ENCODE data around the gene VPREB3. TPM values are rescaled to one million over a fixed set of nuclear protein-coding genes. Genes with fewer than 3 reads are reported as not detected.

Gene VPREB3
- total RNA-seq, result not detected in 2 replicates

GRCh38 chr22:23754220-23754919 lies at the start of gene VPREB3:
Gene VPREB3, minus strand, starts transcription at chr22:23754425. Its CDS starts 62 bp downstream, at chr22:23754363.

GRCh38 chr22:23786752-23787599 lies 32.8 kb upstream of the VPREB3 start, which contains the start of gene SMARCB1:
Gene SMARCB1, plus strand, starts transcription at chr22:23786966. Its CDS starts 204 bp downstream, at chr22:23787170.

GRCh38 chr22:23772649-23773473 lies 18.6 kb upstream of the VPREB3 start, which contains the start of gene MMP11:
Gene MMP11, plus strand, starts transcription at chr22:23772849. Its CDS starts 22 bp downstream, at chr22:23772871.

GRCh38 chr22:23767673-23768548 lies 13.7 kb upstream of the VPREB3 start, which contains the start of gene CHCHD10:
Gene CHCHD10, minus strand, starts transcription at chr22:23767972. Its CDS starts 98 bp downstream, at chr22:23767874.

GRCh38 chr22:23762842-23763578 lies 8.8 kb upstream of the VPREB3 start, which contains the start of gene C22orf15:
Gene C22orf15, plus strand, starts transcription at chr22:23762990. Its CDS starts 317 bp downstream, at chr22:23763307.

GRCh38 chr22:23750714-23751440 lies 3.3 kb downstream of the VPREB3 start, which contains the start of gene ZNF70:
Gene ZNF70, minus strand, starts transcription at chr22:23751112. Its CDS starts 5,972 bp downstream, at chr22:23745140.

Other genes with a start within 250 kb of the VPREB3 start
- not detected in 2 replicates for gene IGLL1, start 174.1 kb downstream of the VPREB3 start, total RNA-seq
- gene DRICH1, start 122.1 kb downstream of the VPREB3 start, total RNA-seq, result 0.11 and 0.13 TPM in 2 replicates
- not detected in 2 replicates for gene RGL4, start 63.4 kb downstream of the VPREB3 start, total RNA-seq
- 6.3 and 7.1 TPM in 2 replicates for gene ZNF70, start 3.3 kb downstream of the VPREB3 start, total RNA-seq
- gene C22orf15, start 8.6 kb upstream of the VPREB3 start, total RNA-seq, result 1.2 and 1.9 TPM in 2 replicates
- gene CHCHD10, start 13.5 kb upstream of the VPREB3 start, total RNA-seq, result 3.9 and 6.5 TPM in 2 replicates
- gene MMP11, start 18.4 kb upstream of the VPREB3 start, total RNA-seq, result 3.9 and 4.1 TPM in 2 replicates
- gene SMARCB1, start 32.5 kb upstream of the VPREB3 start, total RNA-seq, result 44.3 and 48.2 TPM in 2 replicates
- 0.43 and 0.65 TPM in 2 replicates for gene DERL3, start 84.6 kb upstream of the VPREB3 start, total RNA-seq
- 12.3 and 15.3 TPM in 2 replicates for gene SLC2A11, start 103.5 kb upstream of the VPREB3 start, total RNA-seq
- 156 and 195 TPM in 2 replicates for gene MIF, start 140.0 kb upstream of the VPREB3 start, total RNA-seq
- gene GSTT2B, start 206.8 kb upstream of the VPREB3 start, total RNA-seq, result 1.7 and 19.7 TPM in 2 replicates
- gene DDTL, start 212.5 kb upstream of the VPREB3 start, total RNA-seq, result 1.0 TPM in 1 of 2 replicates, not detected in the other
- 57.7 and 68.2 TPM in 2 replicates for gene DDT, start 220.0 kb upstream of the VPREB3 start, total RNA-seq
- gene GSTT2, start 225.7 kb upstream of the VPREB3 start, total RNA-seq, result 0.78 TPM in 1 of 2 replicates, not detected in the other